ENCODE data around the gene APLN.

Gene APLN

GRCh38 chrX:129659141-129659540 is 4.4 kb upstream of the APLN start:
- DNase-seq: no peak

GRCh38 chrX:129658429-129658828 is 3.7 kb upstream of the APLN start:
- DNase-seq: no peak

GRCh38 chrX:129655547-129656249 is 942 bp upstream of the APLN start:
- DNase-seq: no peak

- no peak for DNase-seq
These were observed 645 bp downstream of the APLN start for GRCh38 chrX:129653971-129654651.

GRCh38 chrX:129653181-129653970 is 1.4 kb downstream of the APLN start:
- DNase-seq: no peak

GRCh38 chrX:129652565-129653169 is 2.1 kb downstream of the APLN start:
- no peak for DNase-seq

GRCh38 chrX:129651756-129652564 is 2.8 kb downstream of the APLN start:
- no peak for DNase-seq

GRCh38 chrX:129650821-129651510 is 3.8 kb downstream of the APLN start:
- DNase-seq: no peak

GRCh38 chrX:129650183-129650689 is 4.5 kb downstream of the APLN start:
- DNase-seq: no peak

- no peak for DNase-seq
These were observed 5.2 kb downstream of the APLN start for GRCh38 chrX:129649268-129650182.

GRCh38 chrX:129648514-129649267 is 6.1 kb downstream of the APLN start:
- no peak for DNase-seq

GRCh38 chrX:129647418-129648410 is 7.0 kb downstream of the APLN start:
- DNase-seq: no peak

- DNase-seq: no peak
These were observed 8.0 kb downstream of the APLN start for GRCh38 chrX:129646566-129647417.

GRCh38 chrX:129642641-129643040 is 12.1 kb downstream of the APLN start:
- DNase-seq: no peak

GRCh38 chrX:129641941-129642340 is 12.8 kb downstream of the APLN start:
- DNase-seq: no peak

- no peak for DNase-seq
These were observed 13.3 kb downstream of the APLN start for GRCh38 chrX:129641469-129641868.

GRCh38 chrX:129640737-129641136 is 14.0 kb downstream of the APLN start:
- no peak for DNase-seq
